ENCODE data around the gene DYNLT2. TPM values are rescaled to one million over a fixed set of nuclear protein-coding genes. Genes with fewer than 3 reads are reported as not detected.

The DYNLT2 gene
- total RNA-seq, 1 donor from 2014 or later, result 3.2 TPM

- Histone ChIP-seq H3K4me1 (peaks cover 34% of the 10 kb centered on the region), H3K4me3 (peak overlapping the region; percentile 71 to 92), H3K9me3 (no peaks in the 10 kb centered on the region), H3K27me3 (no peaks in the 10 kb centered on the region), H3K36me3 (no peaks in the 10 kb centered on the region), H3K27ac (peak overlapping the region; percentile 92)
- intact Hi-C loops (cut with DNase I), result no loop called here
- TF ChIP-seq POLR2A (IDR thresholded peaks at IDR 0.05), result no peak
- TF ChIP-seq POLR2AphosphoS5 (IDR thresholded peaks at IDR 0.05; ENCODE audit: insufficient read depth in 1 of 2, low read depth in 1 of 2), result peak in 1 of 2 donors; percentile 74
- no peak for TF ChIP-seq CTCF (IDR thresholded peaks at IDR 0.05)
- DNase-seq (ENCODE audit: extremely low spot score in 2 of 2), result peak in 1 of 2 donors; percentile 89
Observed at GRCh38 chr6:169725125-169726048, 26.0 kb downstream of the DYNLT2 start.

GRCh38 chr6:169724494-169725124 lies 26.8 kb downstream of the DYNLT2 start, which contains the start of gene PHF10:
Gene PHF10 (minus strand): TSS chr6:169724500. CDS start chr6:169723931, 569 bp downstream.
- Histone ChIP-seq H3K4me3 (peak within 1 kb of the TSS; percentile 71 to 92), H3K27me3 (no peaks in the 10 kb centered on the region), H3K36me3 (no peaks in the 10 kb centered on the region), H3K4me1 (peaks cover 37% of the 10 kb centered on the region), H3K27ac (peak within 1 kb of the TSS; percentile 95), H3K9me3 (no peaks in the 10 kb centered on the region)
- DNase-seq (ENCODE audit: extremely low spot score in 2 of 2), result no peak
- intact Hi-C loops (cut with DNase I), result no loop called here
- peak in 1 of 2 donors; percentile 1 for TF ChIP-seq POLR2AphosphoS5 (IDR thresholded peaks at IDR 0.05; ENCODE audit: insufficient read depth in 1 of 2, low read depth in 1 of 2)
- TF ChIP-seq POLR2A (IDR thresholded peaks at IDR 0.05), result no peak

DNA sequence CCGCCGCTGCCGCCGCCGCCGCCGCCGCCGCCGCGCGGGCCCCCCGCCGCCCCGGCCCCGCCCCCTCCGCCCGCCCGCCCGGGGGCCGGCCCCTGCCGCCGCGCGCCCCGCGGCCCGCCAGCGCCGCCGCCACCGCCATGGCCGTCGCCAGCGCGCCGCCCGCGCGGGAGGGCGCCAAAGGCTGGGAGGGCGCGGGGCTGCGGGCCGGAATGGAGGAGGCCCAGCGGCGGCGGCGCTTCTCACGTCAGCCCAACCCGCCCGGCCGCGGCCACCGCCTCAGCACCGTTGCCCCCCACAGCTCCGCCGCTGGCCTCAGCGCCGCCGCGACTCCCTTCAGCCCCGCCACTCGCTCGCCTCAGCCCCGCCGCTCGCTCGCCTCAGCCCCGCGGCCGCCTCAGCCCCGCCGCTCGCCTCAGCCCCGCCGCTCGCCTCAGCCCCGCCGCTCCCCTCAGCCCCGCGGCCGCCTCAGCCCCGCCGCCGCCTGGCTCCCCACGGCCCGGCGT lies 27.3 kb downstream of the DYNLT2 start:
- Histone ChIP-seq H3K9me3 (no peaks in the 10 kb centered on the region), H3K36me3 (no peaks in the 10 kb centered on the region), H3K27me3 (no peaks in the 10 kb centered on the region), H3K27ac (peak overlapping the region; percentile 92), H3K4me1 (peaks cover 41% of the 10 kb centered on the region), H3K4me3 (peak overlapping the region; percentile 71 to 92)
- DNase-seq (ENCODE audit: extremely low spot score in 2 of 2), result no peak
- no peak for TF ChIP-seq POLR2A (IDR thresholded peaks at IDR 0.05)
- TF ChIP-seq POLR2AphosphoS5 (IDR thresholded peaks at IDR 0.05; ENCODE audit: insufficient read depth in 1 of 2, low read depth in 1 of 2), result no peak
- TF ChIP-seq CTCF (IDR thresholded peaks at IDR 0.05), result no peak
- intact Hi-C loops (cut with DNase I), result no loop called here

DNA sequence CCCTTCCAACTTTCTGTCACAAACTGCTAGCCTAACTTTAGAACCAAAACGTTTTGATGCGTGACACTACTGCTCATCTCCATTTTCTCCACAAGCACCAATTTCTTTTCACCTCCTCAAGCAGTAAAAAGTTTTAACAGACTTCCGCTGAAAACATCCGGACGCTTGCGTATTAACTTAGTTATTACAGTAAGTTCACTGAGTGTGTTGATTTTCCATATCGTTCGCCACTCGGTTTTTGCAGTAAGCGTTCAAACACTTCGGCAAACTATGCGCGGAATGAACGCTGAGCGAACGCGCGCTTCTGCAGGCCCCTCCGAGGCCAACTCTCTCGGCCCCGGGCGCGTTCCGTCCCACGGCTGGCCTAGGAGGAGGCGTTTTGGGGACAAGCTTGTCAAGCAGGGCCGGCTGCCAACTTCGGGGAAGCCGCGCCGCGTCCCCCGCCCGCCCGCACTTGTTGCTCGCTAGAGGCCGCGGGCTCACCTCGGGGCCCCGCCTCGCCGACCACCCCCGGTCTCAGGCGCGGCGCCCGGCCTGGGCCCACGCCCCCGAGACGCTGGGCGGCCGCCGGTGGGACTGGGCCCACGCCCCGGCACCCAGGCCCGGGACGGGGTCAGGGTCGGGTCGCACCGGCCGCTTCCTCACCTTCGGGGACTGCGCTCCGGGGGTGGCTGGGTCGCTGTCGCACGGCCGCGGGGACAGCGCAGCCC lies 28.0 kb downstream of the DYNLT2 start:
- no peaks in the 10 kb centered on the region for H3K9me3 ChIP-seq
- intact Hi-C loops (cut with DNase I), result no loop called here
- H3K27me3 ChIP-seq, result no peaks in the 10 kb centered on the region
- TF ChIP-seq POLR2AphosphoS5 (IDR thresholded peaks at IDR 0.05; ENCODE audit: insufficient read depth in 1 of 2, low read depth in 1 of 2), result peak in 1 of 2 donors; percentile 79
- TF ChIP-seq CTCF (IDR thresholded peaks at IDR 0.05), result no peak
- H3K27ac ChIP-seq, result peak overlapping the region; percentile 95
- H3K4me3 ChIP-seq, result peak overlapping the region; percentile 71 to 89
- peaks cover 41% of the 10 kb centered on the region for H3K4me1 ChIP-seq
- DNase-seq (ENCODE audit: extremely low spot score in 2 of 2), result peak in 1 of 2 donors; percentile 88
- H3K36me3 ChIP-seq, result no peaks in the 10 kb centered on the region
